Hematopoietic multipotent progenitor cell (in vitro differentiated cells): ENCODE data around the gene HLA-DMB. TPM values are rescaled to one million over a fixed set of nuclear protein-coding genes. Genes with fewer than 3 reads are reported as not detected.
"Not testable (repeated sequence)": the region's sequence is repeated elsewhere in the genome, so short reads cannot be mapped to it uniquely, and the experiment has no call there.

Experiments used
- DNase-seq, 3 donors: peaks; one replicate each; pipeline ENCODE4 v3.0.0-alpha.2; 2011 to 2015; ENCODE audit warnings: low read depth in 2 of 3, low spot score in 2 of 3
- total RNA-seq: library from RNA; depleted of rRNA; stranded (reverse); fragments of >200 nt; gene quantifications from one replicate; pipeline ENCODE4 v1.2.3, GENCODE V29; 2012

The HLA-DMB gene
- total RNA-seq, 1 donor = 71.6 TPM

GRCh38 chr6:32952817-32953739 lies 12.2 kb upstream of the HLA-DMB start, which contains the start of gene HLA-DMA:
HLA-DMA (minus strand) TSS chr6:32953097; CDS start chr6:32953036, 61 bp downstream.
- peak in 2 of 3 donors; percentile 97 to 99 for DNase-seq

DNA sequence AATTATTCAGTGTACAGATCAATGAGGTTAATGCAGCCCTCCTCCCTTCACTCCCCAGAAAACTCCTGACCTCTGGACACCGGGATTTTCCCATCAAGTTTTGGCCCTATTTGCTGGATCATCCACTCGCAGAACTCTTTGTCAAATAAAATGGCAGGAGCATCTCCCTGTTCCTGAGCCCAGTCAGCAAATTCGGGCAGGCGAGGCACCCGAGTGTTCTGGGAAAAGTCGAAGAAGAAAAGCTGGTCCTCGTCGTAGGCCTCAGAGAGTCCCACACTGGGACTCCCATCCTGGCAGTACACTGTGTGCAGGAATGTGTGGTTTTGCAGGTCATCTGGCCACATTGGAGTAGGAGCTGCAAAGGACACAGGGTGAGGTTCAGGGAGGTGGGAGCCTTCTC lies 9.6 kb upstream of the HLA-DMB start:
- no peak for DNase-seq

DNA sequence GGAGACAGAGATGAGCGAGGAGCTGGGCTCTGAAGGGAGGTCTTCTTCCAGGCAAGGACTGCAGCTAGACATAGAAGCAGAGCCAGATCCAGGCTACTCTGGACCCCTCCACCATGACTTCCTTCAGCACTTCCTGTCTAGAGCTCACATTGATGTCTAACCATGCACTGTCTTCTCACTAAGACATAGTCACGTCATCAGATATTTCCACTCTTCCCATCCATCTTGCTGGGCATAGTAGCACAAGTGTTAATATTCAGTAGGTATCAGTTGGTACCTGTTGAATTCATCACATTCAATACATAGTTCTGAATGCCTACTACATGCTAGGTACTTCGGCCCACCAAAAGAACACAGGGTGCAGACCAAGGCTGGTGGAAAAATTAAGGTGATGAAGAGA lies 9.2 kb upstream of the HLA-DMB start:
- DNase-seq = no peak

- DNase-seq = no peak
Measured at GRCh38 chr6:32949113-32949512, 8.3 kb upstream of the HLA-DMB start.

GRCh38 chr6:32947552-32948465 lies 7.0 kb upstream of the HLA-DMB start:
- peak in 2 of 3 donors; percentile 49 to 65 for DNase-seq

DNA sequence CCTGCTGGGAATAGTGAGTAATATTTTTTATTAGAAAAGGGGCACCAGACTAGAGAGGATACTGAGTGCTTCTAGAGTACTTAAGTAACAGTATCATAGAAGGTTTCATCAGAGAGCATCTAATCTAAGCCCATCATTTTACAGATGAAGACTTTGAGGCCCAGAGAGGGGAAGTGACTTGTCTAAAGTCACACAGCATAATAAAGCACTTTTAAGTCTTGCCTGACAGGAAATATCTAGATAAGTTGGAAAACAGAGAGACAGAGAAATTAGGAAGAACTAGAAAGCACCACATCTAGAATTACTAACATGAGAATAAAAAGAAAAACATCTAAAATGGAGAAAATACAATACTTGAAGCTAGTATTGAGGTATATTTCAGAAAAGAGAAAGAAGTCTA lies 6.1 kb upstream of the HLA-DMB start:
- DNase-seq = no peak

GRCh38 chr6:32945953-32946352 lies 5.1 kb upstream of the HLA-DMB start:
- DNase-seq = no peak

GRCh38 chr6:32945108-32945760 lies 4.4 kb upstream of the HLA-DMB start:
- peak in 1 of 3 donors; percentile 38 for DNase-seq

DNA sequence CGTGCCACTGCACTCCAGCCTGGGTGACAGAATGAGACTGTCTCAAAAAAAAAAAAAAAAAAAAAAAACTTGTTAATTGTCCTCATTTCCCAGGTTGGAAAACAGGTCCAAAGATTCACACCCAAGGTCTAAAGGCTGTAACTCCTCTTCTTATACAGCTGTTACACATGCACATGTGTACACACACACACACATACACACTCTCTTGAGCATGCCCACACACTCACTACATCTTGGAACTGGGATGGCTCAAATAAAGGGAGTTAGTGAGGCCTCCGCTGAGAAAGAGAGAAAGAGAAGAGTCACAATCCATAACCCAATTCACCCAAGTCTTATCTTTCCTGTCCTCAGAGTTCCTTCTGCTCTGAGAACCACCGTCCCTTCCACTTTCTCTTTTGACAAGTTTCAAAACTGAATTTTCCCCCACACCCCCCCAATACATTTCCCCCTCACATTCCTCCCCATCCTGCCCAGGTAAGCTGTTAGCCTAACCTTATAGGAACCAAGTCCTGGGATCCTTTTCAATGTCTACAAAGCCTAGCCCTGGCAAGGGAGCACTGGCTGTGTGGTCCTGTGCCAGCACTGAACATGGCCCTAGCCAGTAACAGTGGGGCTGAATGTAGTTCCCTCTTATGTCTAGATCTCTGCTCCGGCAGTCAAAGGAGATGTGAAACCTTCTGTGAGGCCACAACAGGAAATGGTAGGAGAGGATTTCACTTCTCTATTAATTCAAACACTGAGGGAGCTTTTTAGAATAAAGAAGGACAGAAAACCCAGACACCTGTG lies 3.2 kb upstream of the HLA-DMB start:
- peak in 2 of 3 donors; percentile 66 to 82 for DNase-seq

- not testable (repeated sequence) for DNase-seq
Measured at GRCh38 chr6:32942555-32943123, 1.8 kb upstream of the HLA-DMB start.

GRCh38 chr6:32941214-32941768 lies 463 bp upstream of the HLA-DMB start:
- peak in 2 of 3 donors; percentile 43 to 63 for DNase-seq

- DNase-seq = no peak
Measured at GRCh38 chr6:32938494-32938893, 2.3 kb downstream of the HLA-DMB start.

- no peak for DNase-seq
Measured at GRCh38 chr6:32937230-32937633, 3.6 kb downstream of the HLA-DMB start.

- no peak for DNase-seq
Measured at GRCh38 chr6:32936239-32937152, 4.3 kb downstream of the HLA-DMB start.

- DNase-seq = no peak
Measured at GRCh38 chr6:32935551-32936238, 5.1 kb downstream of the HLA-DMB start.

- DNase-seq = peak; percentile 62 to 84 (median 67)
Measured at GRCh38 chr6:32933661-32934085, 7.2 kb downstream of the HLA-DMB start.

- no peak for DNase-seq
Measured at GRCh38 chr6:32932132-32932868, 8.5 kb downstream of the HLA-DMB start.
